Osteocyte (in vitro differentiated cells): ENCODE data around the gene MAP2K6. TPM values are rescaled to one million over a fixed set of nuclear protein-coding genes. Genes with fewer than 3 reads are reported as not detected.

ENCODE experiments used
- DNase-seq: peaks from one replicate; pipeline ENCODE4 v3.0.0; 2021; ENCODE audit warnings: mixed read lengths; ENCODE audit not compliant: unreplicated experiment; ENCODE audit errors: extremely low spot score
- H3K27ac Mint-ChIP-seq: one replicate; pipeline ENCODE4 v1.8.0; 2021; ENCODE audit warnings: mild to moderate bottlenecking, mixed read lengths; ENCODE audit not compliant: unreplicated experiment
- H3K27me3 Mint-ChIP-seq: one replicate; pipeline ENCODE4 v1.8.0; 2021; ENCODE audit warnings: mixed read lengths; ENCODE audit not compliant: unreplicated experiment
- H3K36me3 Mint-ChIP-seq: one replicate; pipeline ENCODE4 v1.8.0; 2021; ENCODE audit warnings: mixed read lengths; ENCODE audit not compliant: unreplicated experiment
- H3K4me1 Mint-ChIP-seq: one replicate; pipeline ENCODE4 v1.8.0; 2021; ENCODE audit warnings: mixed read lengths; ENCODE audit not compliant: unreplicated experiment
- H3K4me3 Mint-ChIP-seq: one replicate; pipeline ENCODE4 v1.8.0; 2021; ENCODE audit warnings: mild to moderate bottlenecking, moderate library complexity, mixed read lengths; ENCODE audit not compliant: unreplicated experiment
- H3K9me3 Mint-ChIP-seq: one replicate; pipeline ENCODE4 v1.8.0; 2021; ENCODE audit warnings: mixed read lengths; ENCODE audit not compliant: unreplicated experiment
- total RNA-seq: library from RNA; stranded (reverse); gene quantifications from 2 replicates; pipeline ENCODE4 v1.2.1, GENCODE V29; 2021
- TF ChIP-seq, protein P1 (sequence below): fragments of 200-600 bp; sonication (generic); IDR thresholded peaks from 2 replicates; pipeline ENCODE4 v1.5.0; 2021; ENCODE audit warnings: antibody characterized with exemption, mild to moderate bottlenecking, moderate library complexity

The MAP2K6 gene
- total RNA-seq, 1 donor from 2014 or later = 2.8 TPM

DNA sequence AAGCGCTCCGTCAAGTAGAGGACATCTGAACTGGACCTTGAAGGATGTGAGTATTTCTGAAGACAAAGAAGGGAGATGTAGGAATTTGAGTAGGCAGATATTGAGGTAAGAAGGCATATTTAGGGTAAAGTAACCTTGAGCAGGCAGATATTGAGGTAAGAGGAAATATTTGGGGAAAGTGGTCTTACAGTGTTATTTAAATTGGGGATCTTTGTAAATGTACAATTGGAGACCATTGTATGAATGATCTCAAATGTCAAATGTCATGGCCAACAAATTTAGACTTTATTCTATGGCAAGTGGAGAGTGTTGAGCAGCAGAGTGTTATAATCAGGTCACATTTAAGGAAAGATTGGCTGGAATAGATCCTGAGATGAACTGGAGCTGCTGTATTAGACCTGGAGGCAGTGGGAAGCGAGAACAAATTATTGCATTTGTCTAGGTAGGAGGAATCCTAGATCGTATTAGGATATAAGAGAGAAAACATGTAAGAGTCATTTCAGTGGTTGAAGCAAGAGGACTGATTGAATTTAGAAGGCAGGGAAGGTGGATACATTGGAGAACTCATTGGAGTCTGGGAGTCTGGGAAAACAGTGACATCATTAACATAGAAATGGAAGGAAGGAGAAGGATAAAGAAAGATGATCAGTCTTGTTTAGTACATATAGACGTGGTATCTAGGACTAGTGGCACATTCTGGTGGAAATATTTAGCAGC is 165.6 kb downstream of the MAP2K6 start:
- H3K9me3 Mint-ChIP-seq = peaks cover 3% of the 10 kb centered on the region
- no peaks in the 10 kb centered on the region for H3K36me3 Mint-ChIP-seq
- peaks cover 14% of the 10 kb centered on the region for H3K4me1 Mint-ChIP-seq
- TF ChIP-seq, protein P1, sequence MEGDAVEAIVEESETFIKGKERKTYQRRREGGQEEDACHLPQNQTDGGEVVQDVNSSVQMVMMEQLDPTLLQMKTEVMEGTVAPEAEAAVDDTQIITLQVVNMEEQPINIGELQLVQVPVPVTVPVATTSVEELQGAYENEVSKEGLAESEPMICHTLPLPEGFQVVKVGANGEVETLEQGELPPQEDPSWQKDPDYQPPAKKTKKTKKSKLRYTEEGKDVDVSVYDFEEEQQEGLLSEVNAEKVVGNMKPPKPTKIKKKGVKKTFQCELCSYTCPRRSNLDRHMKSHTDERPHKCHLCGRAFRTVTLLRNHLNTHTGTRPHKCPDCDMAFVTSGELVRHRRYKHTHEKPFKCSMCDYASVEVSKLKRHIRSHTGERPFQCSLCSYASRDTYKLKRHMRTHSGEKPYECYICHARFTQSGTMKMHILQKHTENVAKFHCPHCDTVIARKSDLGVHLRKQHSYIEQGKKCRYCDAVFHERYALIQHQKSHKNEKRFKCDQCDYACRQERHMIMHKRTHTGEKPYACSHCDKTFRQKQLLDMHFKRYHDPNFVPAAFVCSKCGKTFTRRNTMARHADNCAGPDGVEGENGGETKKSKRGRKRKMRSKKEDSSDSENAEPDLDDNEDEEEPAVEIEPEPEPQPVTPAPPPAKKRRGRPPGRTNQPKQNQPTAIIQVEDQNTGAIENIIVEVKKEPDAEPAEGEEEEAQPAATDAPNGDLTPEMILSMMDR = no peak
- H3K4me3 Mint-ChIP-seq = no peak overlapping the region
- no peak overlapping the region for H3K27ac Mint-ChIP-seq
- no peak for DNase-seq
- peaks cover 29% of the 10 kb centered on the region for H3K27me3 Mint-ChIP-seq

DNA sequence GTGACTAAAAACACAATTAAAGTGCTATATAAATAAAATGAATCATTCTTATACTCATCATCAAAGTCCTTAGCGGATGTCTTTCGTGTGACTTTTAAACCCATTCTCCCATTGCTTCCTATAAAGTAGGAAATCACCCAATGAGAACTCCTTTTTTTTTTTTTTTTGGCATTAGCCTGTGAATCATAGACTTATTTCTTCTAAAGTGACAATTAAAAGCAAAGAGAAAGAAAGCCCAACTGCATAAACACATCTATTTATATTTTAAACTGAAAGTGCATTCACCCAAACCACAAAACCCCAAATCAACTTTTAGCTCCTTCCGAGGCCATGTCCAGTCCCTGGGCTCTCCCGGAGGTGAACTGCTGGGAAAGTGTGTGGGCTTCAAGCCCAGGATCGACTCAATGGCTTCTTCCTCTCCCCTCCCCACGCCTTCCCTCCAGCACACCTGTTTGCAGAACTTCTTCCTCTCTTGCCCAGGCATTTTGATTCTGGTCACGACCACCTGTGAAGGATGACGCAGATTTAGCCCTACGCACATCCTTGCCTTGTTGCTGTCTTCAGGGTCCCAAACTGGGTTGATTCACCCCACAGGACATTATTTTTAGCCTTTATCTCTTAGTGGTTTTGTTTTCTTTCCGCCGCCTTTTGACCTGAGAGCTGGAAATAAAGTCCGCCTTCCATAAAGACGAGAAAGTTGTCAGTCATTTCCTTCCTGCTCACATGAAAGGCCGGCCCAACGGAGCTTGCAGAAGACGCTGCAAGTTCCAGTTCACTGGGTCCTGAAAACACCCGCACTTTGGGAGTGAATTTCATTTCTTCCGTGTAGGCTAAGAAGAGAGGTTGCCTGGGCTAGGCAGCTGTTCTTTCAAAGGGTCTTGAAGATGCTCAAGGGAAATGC is 166.8 kb downstream of the MAP2K6 start:
- DNase-seq = no peak

GRCh38 chr17:69588316-69588715 is 173.8 kb downstream of the MAP2K6 start:
- no peaks in the 10 kb centered on the region for H3K9me3 Mint-ChIP-seq
- no peak overlapping the region for H3K4me3 Mint-ChIP-seq
- no peak overlapping the region for H3K27ac Mint-ChIP-seq
- TF ChIP-seq, protein P1 = no peak
- H3K36me3 Mint-ChIP-seq = no peaks in the 10 kb centered on the region
- peaks cover 11% of the 10 kb centered on the region for H3K27me3 Mint-ChIP-seq
- no peak for DNase-seq
- H3K4me1 Mint-ChIP-seq = peaks cover 2% of the 10 kb centered on the region

More for the DNA sequence above, 166.8 kb downstream of the MAP2K6 start:
- no peak overlapping the region for H3K4me3 Mint-ChIP-seq
- TF ChIP-seq, protein P1 = no peak
- H3K9me3 Mint-ChIP-seq = peaks cover 3% of the 10 kb centered on the region
- peaks cover 29% of the 10 kb centered on the region for H3K27me3 Mint-ChIP-seq
- no peaks in the 10 kb centered on the region for H3K36me3 Mint-ChIP-seq
- H3K27ac Mint-ChIP-seq = no peak overlapping the region
- peaks cover 5% of the 10 kb centered on the region for H3K4me1 Mint-ChIP-seq

- Mint-ChIP-seq H3K4me3 (no peak overlapping the region), H3K36me3 (no peaks in the 10 kb centered on the region), H3K27me3 (peaks cover 6% of the 10 kb centered on the region), H3K27ac (no peak overlapping the region), H3K4me1 (peaks cover 5% of the 10 kb centered on the region), H3K9me3 (no peaks in the 10 kb centered on the region)
- TF ChIP-seq, protein P1 = no peak
- no peak for DNase-seq
Measured at GRCh38 chr17:69588827-69589239, 174.3 kb downstream of the MAP2K6 start.

GRCh38 chr17:69590671-69591070 is 176.2 kb downstream of the MAP2K6 start:
- Mint-ChIP-seq H3K9me3 (no peaks in the 10 kb centered on the region), H3K4me1 (peaks cover 5% of the 10 kb centered on the region), H3K27ac (no peak overlapping the region), H3K4me3 (no peak overlapping the region), H3K27me3 (peaks cover 3% of the 10 kb centered on the region), H3K36me3 (no peaks in the 10 kb centered on the region)
- DNase-seq = no peak
- TF ChIP-seq, protein P1 = no peak
